Left lung (tissue), 10 donors: ENCODE results near the gene RNU7-1. TPM values are rescaled to one million over a fixed set of nuclear protein-coding genes. Genes with fewer than 3 reads are reported as not detected.

Experiments
- ATAC-seq: fragments of 200-7000 bp; cut with Tn5 transposase; one replicate; pipeline ENCODE4 v1.9.1; 2020; ENCODE audit warnings: moderate library complexity
- DNase-seq, 4 donors: peaks; one replicate each; pipeline ENCODE4 v3.0.0-alpha.2; 2013 to 2020
- H3K27ac ChIP-seq, 2 donors: fragments of 200-600 bp; sonication (generic) in 1 of 2; one replicate each; pipeline versions ENCODE4 v1.5.0 to v1.8.0; 2020 to 2021
- H3K27me3 ChIP-seq, 2 donors: fragments of 200-600 bp; sonication (generic) in 1 of 2; one replicate each; pipeline versions ENCODE4 v1.5.0 to v1.8.0; 2020 to 2021
- H3K36me3 ChIP-seq, 2 donors: fragments of 200-600 bp; sonication (generic) in 1 of 2; one replicate each; pipeline versions ENCODE4 v1.5.0 to v1.8.0; 2020 to 2021
- H3K4me1 ChIP-seq, 2 donors: fragments of 200-600 bp; one replicate each; pipeline ENCODE4 v1.8.0; 2021
- H3K4me3 ChIP-seq, 2 donors: fragments of 200-600 bp; sonication (generic) in 1 of 2; one replicate each; pipeline versions ENCODE4 v1.5.0 to v1.8.0; 2020 to 2021; ENCODE audit warnings: mild to moderate bottlenecking in 1 of 2
- H3K9me3 ChIP-seq, 2 donors: fragments of 200-600 bp; sonication (generic) in 1 of 2; one replicate each; pipeline versions ENCODE4 v1.5.0 to v1.8.0; 2020 to 2021
- CTCF ChIP-seq, 2 donors: fragments of 200-600 bp; sonication (generic) in 1 of 2; IDR thresholded peaks; one replicate each; pipeline versions ENCODE4 v1.5.0 to v1.8.0; 2021; ENCODE audit warnings: antibody characterized with exemption in 2 of 2
- intact Hi-C, 2 donors: fragments of 100-400 bp; cut with DNase I; formaldehyde crosslinking; loops; one replicate each; pipeline versions ENCODE4 v1.11.2 to v1.14.2; 2022
- polyA plus RNA-seq, 6 donors: library from polyadenylated mRNA; unstranded; fragments of 120-200 nt; gene quantifications; one replicate each; pipeline ENCODE4 v1.2.1, GENCODE V29; 2013; ENCODE audit not compliant: insufficient read length in 6 of 6
- total RNA-seq, 2 donors: library from RNA; stranded (reverse); fragmentation: NEBNext Ultra II Directional; extraction: Animal tissue kit (Norgen Biotek cat#: 25700); gene quantifications; one replicate each; pipeline ENCODE4 v1.2.1, GENCODE V29; 2021
- donor health status: DM: no; HTN: yes; CAD: no.
- donor health status: DM: no; HTN: no; CAD: no.

RNU7-1 gene
- total and polyA plus RNA-seq, 8 donors: 7.9 to 9.7 TPM; not detected in 6

- TF ChIP-seq CTCF (IDR thresholded peaks at IDR 0.05): no peak
- DNase-seq: peak in 1 of 4 donors; percentile 52
- Histone ChIP-seq H3K9me3 (no peaks in the 10 kb centered on the region), H3K27me3 (peaks cover 0 to under 1% of the 10 kb centered on the region in 2 donors), H3K4me1 (peaks cover 37 to 88% of the 10 kb centered on the region in 2 donors), H3K27ac (peak overlapping the region; percentile 39 to 53), H3K36me3 (peaks cover 0 to 45% of the 10 kb centered on the region in 2 donors), H3K4me3 (no peak overlapping the region)
- no peak for ATAC-seq
- intact Hi-C loops: no loop called here
Measured at GRCh38 chr12:6934110-6934509, 9.5 kb upstream of the RNU7-1 start.

GRCh38 chr12:6935371-6936193, 8.0 kb upstream of the RNU7-1 start:
- no peaks in the 10 kb centered on the region for H3K27me3 ChIP-seq
- no peaks in the 10 kb centered on the region for H3K9me3 ChIP-seq
- H3K4me3 ChIP-seq: no peak overlapping the region
- peak in 1 of 4 donors; percentile 28 for DNase-seq
- peaks cover 24 to 73% of the 10 kb centered on the region in 2 donors for H3K4me1 ChIP-seq
- intact Hi-C loops: no loop called here
- no peak for ATAC-seq
- TF ChIP-seq CTCF (IDR thresholded peaks at IDR 0.05): no peak
- H3K36me3 ChIP-seq: peaks cover 0 to 55% of the 10 kb centered on the region in 2 donors
- H3K27ac ChIP-seq: peak overlapping the region in 1 of 2 donors; percentile 53

GRCh38 chr12:6936194-6936635, 7.4 kb upstream of the RNU7-1 start:
- intact Hi-C loops: no loop called here
- Histone ChIP-seq H3K4me1 (peaks cover 22 to 67% of the 10 kb centered on the region in 2 donors), H3K9me3 (no peaks in the 10 kb centered on the region), H3K27me3 (no peaks in the 10 kb centered on the region), H3K36me3 (peaks cover 0 to 61% of the 10 kb centered on the region in 2 donors), H3K4me3 (no peak overlapping the region), H3K27ac (peak overlapping the region in 1 of 2 donors; percentile 94)
- DNase-seq (peak in 1 of 4 donors; percentile 51), ATAC-seq (no peak)
- TF ChIP-seq CTCF (IDR thresholded peaks at IDR 0.05): no peak

GRCh38 chr12:6936636-6937480, 6.8 kb upstream of the RNU7-1 start:
- ATAC-seq (peak; percentile 9), DNase-seq (peak in 2 of 4 donors; percentile 54 to 83)
- Histone ChIP-seq H3K9me3 (no peaks in the 10 kb centered on the region), H3K27me3 (no peaks in the 10 kb centered on the region), H3K4me3 (peak overlapping the region; percentile 56 to 63), H3K27ac (peak overlapping the region; percentile 93 to 94), H3K36me3 (peaks cover 0 to 67% of the 10 kb centered on the region in 2 donors), H3K4me1 (peaks cover 21 to 62% of the 10 kb centered on the region in 2 donors)
- no peak for TF ChIP-seq CTCF (IDR thresholded peaks at IDR 0.05)
- intact Hi-C loops: no loop called here
